GM23338 (cell line): ENCODE measurements around the gene ADGRV1. TPM values are rescaled to one million over a fixed set of nuclear protein-coding genes. Genes with fewer than 3 reads are reported as not detected.

Source experiments
- ATAC-seq: fragments of 200-7000 bp; cut with Tn5 transposase; 3 replicates; pipeline ENCODE4 v1.9.1; 2020
- DNase-seq: peaks from one replicate; pipeline ENCODE4 v3.0.0-alpha.2; 2015; ENCODE audit warnings: low spot score
- H2AFZ ChIP-seq: fragments of 200-600 bp; sonication (generic); 2 replicates; pipeline ENCODE4 v1.8.0; 2016; ENCODE audit warnings: antibody characterized with exemption, mild to moderate bottlenecking, moderate library complexity
- H3F3A ChIP-seq: fragments of 200-600 bp; sonication (generic); replicated peaks from 2 replicates; pipeline ENCODE4 v1.8.0; 2017; ENCODE audit warnings: antibody characterized with exemption, mixed run types, low read depth
- H3K27ac ChIP-seq: fragments of 200-600 bp; sonication (generic); 2 replicates; pipeline ENCODE4 v1.6.1; 2016; ENCODE audit warnings: low read depth
- H3K27me3 ChIP-seq: fragments of 200-600 bp; sonication (generic); 2 replicates; pipeline ENCODE4 v1.8.0; 2016; ENCODE audit warnings: mild to moderate bottlenecking, mixed run types, moderate library complexity; ENCODE audit not compliant: insufficient read depth
- H3K36me3 ChIP-seq: fragments of 200-600 bp; sonication (generic); 2 replicates; pipeline ENCODE4 v1.8.0; 2016; ENCODE audit warnings: mild to moderate bottlenecking; ENCODE audit not compliant: insufficient read depth
- H3K4me1 ChIP-seq: fragments of 200-600 bp; sonication (generic); 2 replicates; pipeline ENCODE4 v1.8.0; 2016; ENCODE audit warnings: mild to moderate bottlenecking, moderate library complexity; ENCODE audit not compliant: insufficient read depth
- H3K4me2 ChIP-seq: fragments of 200-600 bp; sonication (generic); 2 replicates; pipeline ENCODE4 v1.7.1; 2017; ENCODE audit warnings: mixed run types
- H3K4me3 ChIP-seq: fragments of 200-600 bp; sonication (generic); 2 replicates; pipeline ENCODE4 v1.6.1; 2016; ENCODE audit warnings: mixed run types
- H3K79me2 ChIP-seq: fragments of 200-600 bp; sonication (generic); replicated peaks from 2 replicates; pipeline ENCODE4 v1.8.0; 2017; ENCODE audit warnings: mild to moderate bottlenecking; ENCODE audit not compliant: insufficient read depth
- H3K9me2 ChIP-seq: fragments of 200-600 bp; sonication (generic); 2 replicates; pipeline ENCODE4 v1.8.0; 2017; ENCODE audit not compliant: insufficient read depth
- H4K20me1 ChIP-seq: fragments of 200-600 bp; sonication (generic); replicated peaks from 2 replicates; pipeline ENCODE4 v1.8.0; 2017; ENCODE audit warnings: mild to moderate bottlenecking; ENCODE audit not compliant: insufficient read depth
- H3K27ac Mint-ChIP-seq: 2 replicates; pipeline ENCODE4 v1.8.0; 2020; ENCODE audit warnings: inconsistent platforms, mild to moderate bottlenecking, moderate library complexity, mixed read lengths
- H3K27me3 Mint-ChIP-seq: 3 replicates; pipeline ENCODE4 v1.8.0; 2022; ENCODE audit warnings: low read depth, mild to moderate bottlenecking, moderate library complexity, mixed read lengths, inconsistent platforms; ENCODE audit not compliant: insufficient read depth, poor library complexity
- H3K36me3 Mint-ChIP-seq: 3 replicates; pipeline ENCODE4 v1.8.0; 2021; ENCODE audit warnings: low read depth, mild to moderate bottlenecking, inconsistent platforms, moderate library complexity, mixed read lengths
- H3K4me1 Mint-ChIP-seq: 3 replicates; pipeline ENCODE4 v1.8.0; 2020; ENCODE audit warnings: mild to moderate bottlenecking, inconsistent platforms, mixed read lengths
- H3K4me3 Mint-ChIP-seq: 3 replicates; pipeline ENCODE4 v1.8.0; 2021; ENCODE audit warnings: moderate library complexity, mild to moderate bottlenecking, inconsistent platforms, mixed read lengths
- H3K9me3 Mint-ChIP-seq: 3 replicates; pipeline ENCODE4 v1.8.0; 2020; ENCODE audit warnings: moderate library complexity, mild to moderate bottlenecking, inconsistent platforms, mixed read lengths
- polyA plus RNA-seq: library from polyadenylated mRNA; unstranded; fragments of >200 nt; fragmentation: Nextera tagmentation; extraction: Ambion mirVana; gene quantifications from 2 replicates; pipeline ENCODE4 v1.2.1, GENCODE V29; 2016
- total RNA-seq: library from RNA; depleted of rRNA; stranded (reverse); fragments of >200 nt; shearing (Covaris generic); gene quantifications from 2 replicates; pipeline ENCODE4 v1.2.3, GENCODE V29; 2014
- TF ChIP-seq, protein P1 (sequence below): fragments of 250-450 bp; sonication (Bioruptor Pico); IDR thresholded peaks from 2 replicates; pipeline ENCODE4 v1.5.0; 2020; ENCODE audit warnings: mild to moderate bottlenecking, moderate library complexity
- TF ChIP-seq, protein P2 (sequence below), 2 experiments: fragments of 200-600 bp in 1 of 2; sonication (generic) in 1 of 2; conservative IDR thresholded peaks; 2 replicates each; pipeline versions ENCODE4 v1.5.1 to v1.6.1; 2016 to 2017; ENCODE audit warnings: antibody characterized with exemption in 2 of 2, low read depth in 2 of 2, mild to moderate bottlenecking in 2 of 2, moderate library complexity in 1 of 2

The ADGRV1 gene
- total and polyA plus RNA-seq, 2 experiments from 2014 or later: 46.1 to 149 TPM

DNA sequence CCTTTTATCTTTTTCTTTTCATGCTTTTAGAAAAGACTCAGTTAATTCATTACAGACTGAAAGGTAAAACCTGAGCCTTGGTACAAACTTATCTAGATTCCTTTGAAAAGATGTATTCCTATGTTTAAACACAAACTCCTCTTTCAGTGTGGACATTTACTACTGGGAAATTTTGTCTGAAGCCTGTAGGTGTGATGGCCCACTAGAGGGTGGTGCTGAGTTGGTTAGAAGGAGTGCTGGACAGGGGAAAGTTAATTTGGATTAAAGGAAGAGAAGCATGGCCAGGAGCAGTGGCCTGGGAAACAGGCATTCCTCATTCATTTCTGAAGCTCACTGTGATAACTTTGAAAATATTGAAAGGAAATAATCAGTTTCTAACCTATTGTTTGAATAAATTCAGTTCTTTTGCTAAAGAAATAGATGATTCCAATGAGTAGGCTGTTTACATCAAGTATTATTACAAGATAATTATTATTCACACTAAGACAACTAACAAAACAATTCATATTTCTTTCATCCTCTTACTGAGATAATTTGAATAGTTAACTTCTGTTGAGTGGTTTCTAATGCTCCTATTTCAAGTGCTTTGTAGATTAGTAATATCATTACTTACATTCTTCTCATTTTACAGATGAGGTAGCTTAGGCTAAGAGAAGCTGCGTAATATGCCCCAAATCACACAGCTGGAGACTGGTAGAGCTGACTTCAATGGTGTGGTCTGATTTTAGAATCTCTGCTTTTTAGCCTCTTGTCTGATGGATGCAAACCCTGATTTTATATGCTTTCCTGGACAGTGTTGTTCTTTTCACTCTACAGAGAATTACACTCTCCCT is 150.9 kb downstream of the ADGRV1 start:
- H3K4me2 ChIP-seq: no peak overlapping the region
- Mint-ChIP-seq H3K9me3 (no peaks in the 10 kb centered on the region), H3K27ac (no peak overlapping the region), H3K4me3 (no peak overlapping the region), H3K27me3 (no peaks in the 10 kb centered on the region), H3K36me3 (peaks cover 13% of the 10 kb centered on the region; the same call in 2 of the 3 replicates), H3K4me1 (peaks cover 10% of the 10 kb centered on the region)
- H3F3A ChIP-seq: no peaks in the 10 kb centered on the region
- peaks cover 11% of the 10 kb centered on the region for H3K36me3 ChIP-seq
- ATAC-seq (peak; percentile 94), DNase-seq (peak; percentile 80)
- no peak overlapping the region for H3K27ac ChIP-seq
- TF ChIP-seq, protein P1, sequence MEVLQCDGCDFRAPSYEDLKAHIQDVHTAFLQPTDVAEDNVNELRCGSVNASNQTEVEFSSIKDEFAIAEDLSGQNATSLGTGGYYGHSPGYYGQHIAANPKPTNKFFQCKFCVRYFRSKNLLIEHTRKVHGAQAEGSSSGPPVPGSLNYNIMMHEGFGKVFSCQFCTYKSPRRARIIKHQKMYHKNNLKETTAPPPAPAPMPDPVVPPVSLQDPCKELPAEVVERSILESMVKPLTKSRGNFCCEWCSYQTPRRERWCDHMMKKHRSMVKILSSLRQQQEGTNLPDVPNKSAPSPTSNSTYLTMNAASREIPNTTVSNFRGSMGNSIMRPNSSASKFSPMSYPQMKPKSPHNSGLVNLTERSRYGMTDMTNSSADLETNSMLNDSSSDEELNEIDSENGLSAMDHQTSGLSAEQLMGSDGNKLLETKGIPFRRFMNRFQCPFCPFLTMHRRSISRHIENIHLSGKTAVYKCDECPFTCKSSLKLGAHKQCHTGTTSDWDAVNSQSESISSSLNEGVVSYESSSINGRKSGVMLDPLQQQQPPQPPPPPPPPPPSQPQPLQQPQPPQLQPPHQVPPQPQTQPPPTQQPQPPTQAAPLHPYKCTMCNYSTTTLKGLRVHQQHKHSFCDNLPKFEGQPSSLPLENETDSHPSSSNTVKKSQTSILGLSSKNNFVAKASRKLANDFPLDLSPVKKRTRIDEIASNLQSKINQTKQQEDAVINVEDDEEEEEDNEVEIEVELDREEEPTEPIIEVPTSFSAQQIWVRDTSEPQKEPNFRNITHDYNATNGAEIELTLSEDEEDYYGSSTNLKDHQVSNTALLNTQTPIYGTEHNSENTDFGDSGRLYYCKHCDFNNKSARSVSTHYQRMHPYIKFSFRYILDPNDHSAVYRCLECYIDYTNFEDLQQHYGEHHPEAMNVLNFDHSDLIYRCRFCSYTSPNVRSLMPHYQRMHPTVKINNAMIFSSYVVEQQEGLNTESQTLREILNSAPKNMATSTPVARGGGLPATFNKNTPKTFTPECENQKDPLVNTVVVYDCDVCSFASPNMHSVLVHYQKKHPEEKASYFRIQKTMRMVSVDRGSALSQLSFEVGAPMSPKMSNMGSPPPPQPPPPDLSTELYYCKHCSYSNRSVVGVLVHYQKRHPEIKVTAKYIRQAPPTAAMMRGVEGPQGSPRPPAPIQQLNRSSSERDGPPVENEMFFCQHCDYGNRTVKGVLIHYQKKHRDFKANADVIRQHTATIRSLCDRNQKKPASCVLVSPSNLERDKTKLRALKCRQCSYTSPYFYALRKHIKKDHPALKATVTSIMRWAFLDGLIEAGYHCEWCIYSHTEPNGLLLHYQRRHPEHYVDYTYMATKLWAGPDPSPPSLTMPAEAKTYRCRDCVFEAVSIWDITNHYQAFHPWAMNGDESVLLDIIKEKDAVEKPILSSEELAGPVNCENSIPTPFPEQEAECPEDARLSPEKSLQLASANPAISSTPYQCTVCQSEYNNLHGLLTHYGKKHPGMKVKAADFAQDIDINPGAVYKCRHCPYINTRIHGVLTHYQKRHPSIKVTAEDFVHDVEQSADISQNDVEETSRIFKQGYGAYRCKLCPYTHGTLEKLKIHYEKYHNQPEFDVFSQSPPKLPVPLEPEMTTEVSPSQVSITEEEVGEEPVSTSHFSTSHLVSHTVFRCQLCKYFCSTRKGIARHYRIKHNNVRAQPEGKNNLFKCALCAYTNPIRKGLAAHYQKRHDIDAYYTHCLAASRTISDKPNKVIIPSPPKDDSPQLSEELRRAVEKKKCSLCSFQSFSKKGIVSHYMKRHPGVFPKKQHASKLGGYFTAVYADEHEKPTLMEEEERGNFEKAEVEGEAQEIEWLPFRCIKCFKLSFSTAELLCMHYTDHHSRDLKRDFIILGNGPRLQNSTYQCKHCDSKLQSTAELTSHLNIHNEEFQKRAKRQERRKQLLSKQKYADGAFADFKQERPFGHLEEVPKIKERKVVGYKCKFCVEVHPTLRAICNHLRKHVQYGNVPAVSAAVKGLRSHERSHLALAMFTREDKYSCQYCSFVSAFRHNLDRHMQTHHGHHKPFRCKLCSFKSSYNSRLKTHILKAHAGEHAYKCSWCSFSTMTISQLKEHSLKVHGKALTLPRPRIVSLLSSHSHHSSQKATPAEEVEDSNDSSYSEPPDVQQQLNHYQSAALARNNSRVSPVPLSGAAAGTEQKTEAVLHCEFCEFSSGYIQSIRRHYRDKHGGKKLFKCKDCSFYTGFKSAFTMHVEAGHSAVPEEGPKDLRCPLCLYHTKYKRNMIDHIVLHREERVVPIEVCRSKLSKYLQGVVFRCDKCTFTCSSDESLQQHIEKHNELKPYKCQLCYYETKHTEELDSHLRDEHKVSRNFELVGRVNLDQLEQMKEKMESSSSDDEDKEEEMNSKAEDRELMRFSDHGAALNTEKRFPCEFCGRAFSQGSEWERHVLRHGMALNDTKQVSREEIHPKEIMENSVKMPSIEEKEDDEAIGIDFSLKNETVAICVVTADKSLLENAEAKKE (CRISPR knock-in tag): no peak
- TF ChIP-seq, protein P2, sequence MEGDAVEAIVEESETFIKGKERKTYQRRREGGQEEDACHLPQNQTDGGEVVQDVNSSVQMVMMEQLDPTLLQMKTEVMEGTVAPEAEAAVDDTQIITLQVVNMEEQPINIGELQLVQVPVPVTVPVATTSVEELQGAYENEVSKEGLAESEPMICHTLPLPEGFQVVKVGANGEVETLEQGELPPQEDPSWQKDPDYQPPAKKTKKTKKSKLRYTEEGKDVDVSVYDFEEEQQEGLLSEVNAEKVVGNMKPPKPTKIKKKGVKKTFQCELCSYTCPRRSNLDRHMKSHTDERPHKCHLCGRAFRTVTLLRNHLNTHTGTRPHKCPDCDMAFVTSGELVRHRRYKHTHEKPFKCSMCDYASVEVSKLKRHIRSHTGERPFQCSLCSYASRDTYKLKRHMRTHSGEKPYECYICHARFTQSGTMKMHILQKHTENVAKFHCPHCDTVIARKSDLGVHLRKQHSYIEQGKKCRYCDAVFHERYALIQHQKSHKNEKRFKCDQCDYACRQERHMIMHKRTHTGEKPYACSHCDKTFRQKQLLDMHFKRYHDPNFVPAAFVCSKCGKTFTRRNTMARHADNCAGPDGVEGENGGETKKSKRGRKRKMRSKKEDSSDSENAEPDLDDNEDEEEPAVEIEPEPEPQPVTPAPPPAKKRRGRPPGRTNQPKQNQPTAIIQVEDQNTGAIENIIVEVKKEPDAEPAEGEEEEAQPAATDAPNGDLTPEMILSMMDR (conservative IDR thresholded peaks at IDR 0.05; ENCODE audit: low read depth in 2 of 2): peak; percentile 77 to 92
- no peaks in the 10 kb centered on the region for H3K9me2 ChIP-seq
- no peaks in the 10 kb centered on the region for H3K79me2 ChIP-seq
- H4K20me1 ChIP-seq: no peaks in the 10 kb centered on the region
- no peak overlapping the region for H2AFZ ChIP-seq
- no peaks in the 10 kb centered on the region for H3K4me1 ChIP-seq
- H3K4me3 ChIP-seq: no peak overlapping the region
- no peaks in the 10 kb centered on the region for H3K27me3 ChIP-seq
